Breast epithelium (tissue), 4 donors: ENCODE data around the gene STIP1. TPM values are rescaled to one million over a fixed set of nuclear protein-coding genes. Genes with fewer than 3 reads are reported as not detected.

Experiments used
- DNase-seq, 2 donors: peaks; one replicate each; pipeline ENCODE4 v3.0.0-alpha.2; 2019; ENCODE audit warnings: low spot score in 2 of 2
- H3K27ac ChIP-seq, 2 donors: fragments of 200-600 bp; sonication (generic) in 1 of 2; one replicate each; pipeline ENCODE4 v1.5.1; 2016 to 2019; ENCODE audit warnings: mild to moderate bottlenecking in 1 of 2
- H3K27me3 ChIP-seq, 2 donors: fragments of 200-600 bp; sonication (generic) in 1 of 2; one replicate each; pipeline versions ENCODE4 v1.5.1 to v1.6.0; 2017 to 2019; ENCODE audit warnings: control low read depth in 1 of 2, mild to moderate bottlenecking in 1 of 2
- H3K36me3 ChIP-seq: fragments of 200-600 bp; one replicate; pipeline ENCODE4 v1.5.1; 2019
- H3K4me1 ChIP-seq, 2 donors: fragments of 200-600 bp; sonication (generic); one replicate each; pipeline ENCODE4 v1.5.1; 2016 to 2019; ENCODE audit warnings: control low read depth in 1 of 2
- H3K4me3 ChIP-seq, 3 donors: fragments of 200-600 bp; sonication (generic); 1 replicate in 2 of 3; 2 replicates in 1 of 3; pipeline ENCODE4 v1.5.1; 2016 to 2019; ENCODE audit warnings: mild to moderate bottlenecking in 3 of 3, moderate library complexity in 2 of 3
- H3K9me3 ChIP-seq, 2 donors: fragments of 200-600 bp; sonication (generic) in 1 of 2; one replicate each; pipeline ENCODE4 v1.5.1; 2016 to 2019; ENCODE audit warnings: control low read depth in 1 of 2
- POLR2A ChIP-seq: fragments of 450-650 bp; IDR thresholded peaks from one replicate; pipeline ENCODE4 v1.6.1; 2016; ENCODE audit warnings: antibody characterized with exemption, mild to moderate bottlenecking, moderate library complexity
- POLR2AphosphoS5 ChIP-seq, 3 donors: sonication (generic); formaldehyde crosslinking; IDR thresholded peaks; one replicate each; pipeline ENCODE4 v1.6.1; 2017; ENCODE audit warnings: antibody characterized with exemption in 3 of 3
- intact Hi-C: fragments of 100-400 bp; cut with DNase I; formaldehyde crosslinking; loops from one replicate; pipeline ENCODE4 v1.15.1; 2023; ENCODE audit warnings: low total_unique reads
- total RNA-seq, 3 donors: library from RNA; depleted of rRNA; stranded (reverse); fragments of >200 nt; gene quantifications; one replicate each; pipeline ENCODE4 v1.1.0, GENCODE V29; 2016
- TF ChIP-seq, protein P1 (sequence below), 3 donors: fragments of 450-650 bp; IDR thresholded peaks; one replicate each; pipeline ENCODE4 v1.5.1; 2016 to 2017; ENCODE audit warnings: antibody characterized with exemption in 3 of 3, mild to moderate bottlenecking in 3 of 3, moderate library complexity in 3 of 3

Gene STIP1
- total RNA-seq, 3 donors from 2014 or later: 88.5 to 114 (median 106) TPM

- H3K4me1 ChIP-seq: no peaks in the 10 kb centered on the region
- intact Hi-C loops: no loop called here
- no peak for DNase-seq
- H3K4me3 ChIP-seq: no peak overlapping the region
- no peaks in the 10 kb centered on the region for H3K36me3 ChIP-seq
- no peaks in the 10 kb centered on the region for H3K9me3 ChIP-seq
- H3K27me3 ChIP-seq: no peaks in the 10 kb centered on the region
- no peak overlapping the region for H3K27ac ChIP-seq
- TF ChIP-seq POLR2AphosphoS5 (IDR thresholded peaks at IDR 0.05): no peak
- TF ChIP-seq, protein P1, sequence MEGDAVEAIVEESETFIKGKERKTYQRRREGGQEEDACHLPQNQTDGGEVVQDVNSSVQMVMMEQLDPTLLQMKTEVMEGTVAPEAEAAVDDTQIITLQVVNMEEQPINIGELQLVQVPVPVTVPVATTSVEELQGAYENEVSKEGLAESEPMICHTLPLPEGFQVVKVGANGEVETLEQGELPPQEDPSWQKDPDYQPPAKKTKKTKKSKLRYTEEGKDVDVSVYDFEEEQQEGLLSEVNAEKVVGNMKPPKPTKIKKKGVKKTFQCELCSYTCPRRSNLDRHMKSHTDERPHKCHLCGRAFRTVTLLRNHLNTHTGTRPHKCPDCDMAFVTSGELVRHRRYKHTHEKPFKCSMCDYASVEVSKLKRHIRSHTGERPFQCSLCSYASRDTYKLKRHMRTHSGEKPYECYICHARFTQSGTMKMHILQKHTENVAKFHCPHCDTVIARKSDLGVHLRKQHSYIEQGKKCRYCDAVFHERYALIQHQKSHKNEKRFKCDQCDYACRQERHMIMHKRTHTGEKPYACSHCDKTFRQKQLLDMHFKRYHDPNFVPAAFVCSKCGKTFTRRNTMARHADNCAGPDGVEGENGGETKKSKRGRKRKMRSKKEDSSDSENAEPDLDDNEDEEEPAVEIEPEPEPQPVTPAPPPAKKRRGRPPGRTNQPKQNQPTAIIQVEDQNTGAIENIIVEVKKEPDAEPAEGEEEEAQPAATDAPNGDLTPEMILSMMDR (IDR thresholded peaks at IDR 0.05): no peak
- TF ChIP-seq POLR2A: no peak
Measured at GRCh38 chr11:64210301-64211020, 24.5 kb downstream of the STIP1 start.

GRCh38 chr11:64211181-64211872 is 25.4 kb downstream of the STIP1 start:
- Histone ChIP-seq H3K4me3 (no peak overlapping the region), H3K27me3 (no peaks in the 10 kb centered on the region), H3K9me3 (no peaks in the 10 kb centered on the region), H3K36me3 (no peaks in the 10 kb centered on the region), H3K27ac (no peak overlapping the region), H3K4me1 (no peaks in the 10 kb centered on the region)
- TF ChIP-seq, protein P1 (IDR thresholded peaks at IDR 0.05): no peak
- no peak for TF ChIP-seq POLR2AphosphoS5 (IDR thresholded peaks at IDR 0.05)
- no peak for TF ChIP-seq POLR2A
- no peak for DNase-seq
- intact Hi-C loops: no loop called here

DNA sequence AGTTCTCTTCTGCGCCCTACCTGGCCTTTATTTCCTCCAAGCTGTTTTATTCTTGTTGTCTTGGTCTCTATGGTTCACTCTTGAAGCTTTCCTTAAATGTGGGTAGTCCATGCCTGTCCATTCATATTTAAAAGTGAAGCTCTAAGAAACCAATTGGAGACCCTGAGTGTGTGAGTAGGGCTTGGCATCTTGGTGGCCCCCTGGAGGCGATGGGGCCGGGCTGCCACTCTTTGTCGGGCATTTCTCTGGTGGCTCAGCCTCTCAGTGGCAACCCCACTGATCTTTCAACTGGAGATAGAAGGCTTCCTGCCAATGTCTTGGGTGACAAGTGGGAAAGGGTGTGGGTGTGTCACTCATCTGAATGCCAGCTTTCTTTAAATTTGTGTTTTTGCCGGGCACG is 30.9 kb downstream of the STIP1 start:
- Histone ChIP-seq H3K36me3 (no peaks in the 10 kb centered on the region), H3K4me3 (no peak overlapping the region), H3K27me3 (no peaks in the 10 kb centered on the region), H3K4me1 (no peaks in the 10 kb centered on the region), H3K9me3 (no peaks in the 10 kb centered on the region), H3K27ac (no peak overlapping the region)
- no peak for TF ChIP-seq POLR2A
- TF ChIP-seq POLR2AphosphoS5 (IDR thresholded peaks at IDR 0.05): no peak
- TF ChIP-seq, protein P1 (IDR thresholded peaks at IDR 0.05): no peak
- DNase-seq: no peak
- intact Hi-C loops: no loop called here

DNA sequence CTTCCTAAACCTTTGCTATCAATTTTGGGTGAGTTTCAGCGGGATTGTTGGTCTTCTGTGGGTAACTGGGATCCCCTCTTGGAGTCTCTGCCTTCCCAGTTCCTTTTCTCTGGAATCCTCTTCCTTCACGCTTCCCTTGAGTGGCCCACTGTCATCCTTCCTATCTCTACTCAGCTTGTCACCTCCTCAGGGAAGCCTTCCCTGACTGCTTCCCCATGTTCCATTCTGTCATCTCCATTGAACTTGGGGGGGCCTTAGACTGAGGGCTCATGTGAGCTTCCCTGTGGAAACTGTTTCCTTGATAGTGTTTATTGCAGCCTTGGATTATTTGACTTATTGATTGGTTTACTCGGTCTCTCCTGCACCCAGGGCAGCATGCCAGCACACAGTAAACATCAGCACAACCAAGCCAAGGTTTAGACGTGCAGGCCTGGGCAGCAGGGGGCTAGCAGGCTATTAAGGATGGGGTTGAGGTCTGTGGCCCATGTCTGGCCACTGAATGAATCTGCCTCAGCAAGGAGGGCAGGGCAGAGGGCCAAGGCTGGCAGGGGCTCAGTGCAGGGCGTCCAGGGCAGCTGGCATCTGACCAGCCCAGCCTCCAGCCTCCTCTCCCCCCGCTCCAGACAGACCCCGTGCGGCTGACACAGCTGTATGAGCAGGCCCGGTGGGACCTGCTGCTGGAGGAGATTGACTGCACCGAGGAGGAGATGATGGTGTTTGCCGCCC is 32.8 kb downstream of the STIP1 start:
- no peak for TF ChIP-seq POLR2A
- no peak for TF ChIP-seq POLR2AphosphoS5 (IDR thresholded peaks at IDR 0.05)
- TF ChIP-seq, protein P1 (IDR thresholded peaks at IDR 0.05): no peak
- Histone ChIP-seq H3K9me3 (no peaks in the 10 kb centered on the region), H3K36me3 (no peaks in the 10 kb centered on the region), H3K27me3 (no peaks in the 10 kb centered on the region), H3K27ac (no peak overlapping the region), H3K4me3 (no peak overlapping the region), H3K4me1 (no peaks in the 10 kb centered on the region)
- no peak for DNase-seq
- intact Hi-C loops: no loop called here

- H3K9me3 ChIP-seq: no peaks in the 10 kb centered on the region
- no peaks in the 10 kb centered on the region for H3K36me3 ChIP-seq
- no peak for DNase-seq
- no peak overlapping the region for H3K4me3 ChIP-seq
- no peak overlapping the region for H3K27ac ChIP-seq
- no peaks in the 10 kb centered on the region for H3K27me3 ChIP-seq
- intact Hi-C loops: no loop called here
- no peaks in the 10 kb centered on the region for H3K4me1 ChIP-seq
- TF ChIP-seq POLR2AphosphoS5 (IDR thresholded peaks at IDR 0.05) (no peak), POLR2A (no peak)
- TF ChIP-seq, protein P1 (IDR thresholded peaks at IDR 0.05): no peak
Measured at GRCh38 chr11:64219354-64219684, 33.3 kb downstream of the STIP1 start.
